GM18526 (cell line): ENCODE results near the gene CCL8.

Experiments used
- POLR2A ChIP-seq: IDR thresholded peaks from 3 replicates; pipeline ENCODE4 v1.6.1; 2011; ENCODE audit not compliant: insufficient read length; ENCODE audit errors: extremely low read depth

The CCL8 gene

DNA sequence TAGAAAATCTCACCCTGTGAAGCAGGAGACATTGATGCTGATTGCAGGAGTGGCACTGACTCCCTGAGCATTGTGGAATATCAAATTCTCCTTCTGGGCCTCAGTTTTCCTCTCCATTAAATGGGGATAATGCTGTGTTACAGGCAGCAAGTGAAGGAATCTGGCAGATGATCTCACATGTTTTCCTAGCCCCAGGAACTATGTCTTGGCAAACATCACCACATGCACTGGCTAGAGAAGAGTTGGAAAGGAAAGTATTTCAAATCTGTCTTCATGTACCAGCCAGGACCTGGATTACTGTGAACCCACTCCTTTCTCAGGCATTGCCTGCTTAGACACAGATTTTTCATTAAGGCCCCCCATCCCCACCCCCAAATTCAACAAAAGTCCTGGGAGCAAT, 13.6 kb upstream of the CCL8 start:
- no peak for TF ChIP-seq POLR2A

DNA sequence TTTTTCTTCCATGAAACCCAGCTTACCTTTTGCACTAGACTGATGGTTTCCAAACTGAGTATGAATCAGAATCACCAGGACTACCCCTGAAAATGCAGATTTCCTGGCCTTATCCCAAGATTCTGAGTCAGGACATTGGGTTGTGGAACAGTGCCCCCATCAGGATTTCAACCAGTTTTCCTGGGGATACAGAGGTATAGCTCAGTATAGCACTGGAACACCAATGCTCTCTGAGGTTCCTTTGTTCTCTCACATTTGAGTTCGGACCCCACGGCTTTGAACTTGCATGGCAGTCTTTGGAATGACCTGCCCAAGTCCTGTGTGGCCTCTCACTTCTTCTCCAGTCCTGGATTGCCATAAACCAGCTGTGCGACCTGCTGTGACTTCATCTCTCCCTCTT, 12.8 kb upstream of the CCL8 start:
- no peak for TF ChIP-seq POLR2A

DNA sequence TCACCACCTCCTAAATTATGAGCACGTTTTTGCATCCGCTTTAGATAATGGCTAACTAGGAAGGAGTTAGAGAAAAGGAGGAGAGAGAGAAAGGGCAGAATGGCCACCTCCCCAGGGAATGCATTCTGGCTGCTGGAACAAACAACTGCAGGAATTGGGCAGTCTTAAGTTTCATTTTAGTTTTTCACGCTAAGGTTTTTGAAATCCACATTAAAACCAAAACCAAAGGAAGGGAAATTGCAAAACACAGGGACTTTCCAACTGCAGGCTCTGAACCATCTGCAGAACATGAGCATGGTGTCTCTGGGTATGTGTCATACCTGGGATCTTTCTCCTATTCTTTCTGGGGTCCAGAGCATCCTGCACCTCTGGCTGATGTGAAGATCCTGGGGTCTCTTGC, 12.1 kb upstream of the CCL8 start:
- TF ChIP-seq POLR2A = no peak

DNA sequence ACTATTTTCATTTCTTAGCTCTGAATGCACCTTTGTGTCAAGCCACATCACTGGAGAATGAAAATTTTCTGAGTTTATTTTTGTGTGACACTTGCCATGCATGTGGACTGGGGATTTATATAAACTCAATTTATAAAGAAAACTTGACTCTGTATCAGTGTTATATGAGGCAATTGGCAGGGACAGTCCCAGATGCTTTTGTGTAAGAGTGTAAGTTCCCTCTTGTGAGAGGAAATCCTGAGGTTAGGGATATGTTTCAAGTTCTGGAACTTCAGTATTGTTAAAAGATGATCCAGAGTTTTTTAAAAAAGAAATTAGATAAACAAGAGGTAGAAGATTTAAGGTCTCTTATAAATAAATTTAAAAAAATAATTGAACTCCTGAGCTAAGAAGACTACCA, 10.9 kb upstream of the CCL8 start:
- no peak for TF ChIP-seq POLR2A

DNA sequence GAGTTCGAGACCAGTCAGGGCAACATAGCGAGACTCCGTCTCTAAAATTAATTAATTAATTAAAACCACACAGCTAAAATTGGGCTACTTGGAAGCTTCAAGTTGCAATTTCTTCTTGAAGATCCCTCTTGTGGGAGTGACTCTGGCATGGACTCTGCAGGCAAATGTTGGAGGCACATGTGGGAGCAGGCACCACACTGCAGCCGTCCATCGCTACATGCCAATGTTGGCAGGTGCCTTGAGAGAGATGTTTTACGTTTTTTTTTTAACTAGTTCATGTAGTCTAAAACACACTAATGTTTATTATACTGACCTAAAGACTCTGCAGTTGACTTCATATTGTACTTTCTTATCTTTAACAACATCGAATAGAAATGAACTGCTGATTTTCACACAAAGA, 7.9 kb upstream of the CCL8 start:
- no peak for TF ChIP-seq POLR2A

DNA sequence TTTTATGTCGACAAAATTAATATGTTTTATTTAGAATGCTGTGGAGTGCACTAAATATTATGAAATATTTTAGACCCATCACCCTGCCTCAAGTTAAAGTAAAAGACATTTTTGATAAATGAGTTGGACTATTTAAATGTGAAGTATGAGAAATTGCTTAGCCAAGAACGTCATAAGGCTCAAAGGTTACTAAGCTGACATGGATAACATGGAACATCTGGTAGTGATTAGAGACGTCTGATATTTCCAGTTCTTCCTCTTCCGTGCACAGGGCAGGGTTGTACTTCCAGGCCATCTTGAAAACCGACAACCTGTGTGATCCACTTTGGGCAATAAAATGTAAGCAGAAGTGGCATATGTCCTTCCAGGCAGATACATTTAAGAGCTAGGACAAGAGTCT, 7.2 kb upstream of the CCL8 start:
- no peak for TF ChIP-seq POLR2A

DNA sequence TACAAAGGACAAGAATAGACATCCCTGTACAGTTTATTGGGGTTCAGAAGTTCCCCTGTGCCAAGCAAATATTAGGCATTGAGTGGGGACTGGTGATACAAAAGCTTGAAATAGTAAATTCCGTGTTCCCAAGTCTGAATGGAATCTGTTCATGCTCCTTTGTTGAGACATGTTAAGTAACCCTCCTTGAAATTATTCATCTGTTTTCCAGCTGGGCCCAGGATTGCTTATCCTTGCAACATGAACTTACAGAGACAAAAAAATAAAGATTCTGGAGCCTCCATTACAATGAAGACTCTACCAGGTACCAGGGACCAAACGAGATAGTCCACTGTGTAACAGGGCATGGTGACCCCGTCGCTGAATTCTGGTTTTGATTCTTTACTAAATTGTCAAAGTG, 6.1 kb upstream of the CCL8 start:
- no peak for TF ChIP-seq POLR2A

DNA sequence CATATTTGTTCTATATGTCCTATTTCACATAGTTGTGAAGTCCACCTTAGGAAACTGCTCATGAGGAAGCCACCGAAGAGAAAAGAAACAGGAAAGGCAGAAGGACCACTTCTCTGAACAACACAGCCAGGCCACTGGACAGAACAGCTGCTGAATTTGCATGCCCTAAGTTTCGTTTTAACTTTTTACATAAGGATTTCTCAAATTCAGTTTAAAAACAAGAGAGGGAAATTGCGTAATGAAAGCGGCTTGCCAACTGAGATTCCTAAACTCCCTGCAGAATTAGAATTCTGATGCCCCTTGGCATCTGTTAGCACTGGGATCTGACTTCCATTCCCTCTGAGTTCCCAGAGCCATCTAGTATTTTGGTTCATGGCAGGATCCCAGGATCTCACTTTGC, 5.0 kb upstream of the CCL8 start:
- TF ChIP-seq POLR2A = no peak

DNA sequence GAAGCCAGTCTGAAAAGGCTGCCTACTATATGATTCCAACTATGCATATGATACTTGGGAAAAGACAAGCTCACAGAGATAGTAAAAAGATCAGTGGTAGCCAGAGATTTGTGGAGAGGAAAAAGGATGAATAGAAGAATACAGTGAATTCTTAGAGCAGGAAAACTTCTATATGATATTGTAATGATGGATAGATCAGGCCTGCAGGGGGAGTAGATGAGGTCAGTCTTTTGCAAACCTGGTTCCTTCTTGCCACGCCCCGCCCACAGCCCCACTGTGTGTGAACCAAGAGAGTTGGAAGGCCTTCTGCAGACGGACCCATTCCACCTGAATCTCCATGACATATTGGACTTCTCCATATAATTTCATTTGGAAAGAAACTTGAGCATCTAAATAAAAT, 761 bp upstream of the CCL8 start:
- no peak for TF ChIP-seq POLR2A

DNA sequence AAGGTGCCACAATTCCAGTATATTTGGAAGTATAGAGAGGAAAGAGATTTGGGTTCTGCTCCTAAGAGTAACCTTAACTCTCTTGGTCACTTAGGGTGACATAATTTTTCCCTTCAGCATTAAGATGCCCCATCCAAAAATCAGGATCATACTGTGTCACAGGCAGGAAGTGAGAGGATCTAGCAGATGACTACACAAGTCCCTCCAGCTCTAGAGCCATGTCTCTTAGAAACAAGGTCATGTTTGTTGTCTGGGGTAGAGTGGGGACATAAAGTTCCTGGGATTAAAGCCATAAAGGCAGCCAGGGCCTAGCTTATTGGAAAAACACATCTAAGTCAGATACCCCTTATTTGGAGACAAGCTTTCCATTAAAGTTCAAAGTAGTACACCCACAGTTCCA, 2.7 kb downstream of the CCL8 start:
- no peak for TF ChIP-seq POLR2A

DNA sequence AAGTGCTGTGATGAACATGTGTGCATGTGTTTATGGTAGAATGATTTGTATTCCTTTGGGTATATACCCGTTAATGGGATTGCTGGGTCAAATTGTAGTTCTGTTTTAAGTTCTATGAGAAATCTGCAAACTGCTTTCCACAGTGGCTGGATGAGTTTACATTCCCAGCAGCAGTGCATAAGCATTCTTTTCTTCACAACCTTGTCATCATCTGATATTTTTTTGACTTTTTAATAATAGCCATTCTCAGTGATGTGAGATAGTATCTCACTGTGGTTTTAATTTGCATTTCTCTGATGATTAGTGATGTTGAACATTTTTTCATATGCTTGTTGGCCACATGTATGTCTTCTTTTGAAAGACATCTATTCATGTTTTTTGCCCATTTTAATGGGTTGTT, 18.5 kb downstream of the CCL8 start:
- TF ChIP-seq POLR2A = no peak

DNA sequence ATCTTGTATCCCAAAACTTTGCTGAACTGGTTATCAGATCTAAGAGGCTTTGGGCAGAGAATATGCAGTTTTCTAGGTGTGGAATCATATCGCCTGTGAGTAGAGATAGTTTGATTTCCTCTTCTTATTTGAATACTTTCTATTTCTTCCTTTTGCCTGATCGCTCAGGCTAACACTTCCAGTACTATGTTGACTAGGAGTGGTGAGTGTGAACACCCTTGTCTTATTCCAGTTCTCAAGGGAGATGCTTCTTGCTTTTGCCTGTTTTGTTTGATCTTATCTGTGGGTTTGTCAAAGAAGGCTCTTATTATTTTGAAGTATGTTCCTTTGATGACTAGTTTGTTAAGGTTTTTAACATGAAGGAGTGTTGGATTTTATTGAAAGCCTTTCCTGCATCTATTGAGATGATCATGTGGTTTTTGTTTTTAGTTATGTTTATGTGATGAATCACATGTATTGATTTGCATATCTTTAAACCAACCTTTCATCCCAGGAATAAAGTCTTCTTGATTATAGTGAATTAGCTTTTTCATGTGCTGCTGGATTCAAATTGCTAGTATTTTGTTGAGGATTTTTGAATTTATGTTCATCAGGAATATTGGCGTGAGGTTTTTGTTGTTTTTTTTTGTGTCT, 20.0 kb downstream of the CCL8 start:
- TF ChIP-seq POLR2A = no peak

DNA sequence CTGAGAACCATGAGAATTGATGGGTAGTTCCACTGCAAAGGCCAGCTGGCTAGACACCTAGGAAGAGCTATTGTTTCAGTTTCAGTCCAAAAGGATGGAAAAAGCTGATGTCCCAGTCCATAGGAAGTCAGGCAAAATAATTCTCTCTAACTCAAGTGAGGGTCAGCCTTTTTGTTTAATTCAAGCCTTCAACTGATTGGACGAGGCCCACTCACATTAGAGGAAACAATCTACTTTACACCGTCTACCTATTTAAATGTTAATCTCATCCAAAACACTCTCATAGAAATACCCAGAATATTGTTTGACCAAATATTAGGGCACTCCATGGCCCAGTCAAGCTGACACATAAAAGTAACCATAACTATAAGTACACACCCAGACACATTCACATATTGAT, 22.7 kb downstream of the CCL8 start:
- no peak for TF ChIP-seq POLR2A

DNA sequence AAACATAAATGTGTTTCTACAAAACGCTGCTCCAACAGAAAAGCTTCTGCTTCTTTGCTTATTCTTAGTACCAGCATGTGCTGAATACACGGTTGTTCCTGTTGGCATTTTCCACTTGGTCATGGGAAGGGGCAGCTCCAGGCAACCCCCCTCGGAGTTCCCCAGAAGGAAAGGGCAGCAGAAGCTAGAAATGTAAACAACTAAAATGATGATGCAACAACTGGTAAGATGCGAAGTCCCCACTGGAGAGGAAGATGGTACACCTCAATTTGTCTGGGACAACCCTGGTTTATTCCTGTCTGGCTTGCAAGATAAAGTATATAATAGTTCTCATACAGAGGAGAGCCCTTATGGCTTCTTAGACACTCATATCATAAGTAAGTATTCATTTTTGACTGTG, 27.8 kb downstream of the CCL8 start:
- TF ChIP-seq POLR2A = no peak

DNA sequence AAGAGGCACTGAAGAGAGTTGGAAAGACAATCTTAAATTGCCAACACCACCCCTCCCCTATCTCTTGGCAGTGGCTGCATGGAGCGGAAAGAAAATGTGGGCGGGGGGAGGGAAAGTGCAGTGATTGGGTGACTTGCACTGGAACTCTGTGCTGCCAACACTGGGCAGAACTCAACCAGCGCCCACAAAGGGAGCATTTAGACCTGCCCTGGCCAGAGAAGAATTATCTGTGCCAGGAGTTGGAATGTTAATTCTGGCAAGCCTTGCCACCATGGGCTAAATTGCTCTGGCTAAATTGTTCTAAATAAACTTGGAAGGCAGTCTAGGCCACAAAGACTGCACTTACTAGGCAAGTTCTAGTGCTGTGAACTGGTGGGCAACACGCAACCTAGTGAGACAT, 30.5 kb downstream of the CCL8 start:
- TF ChIP-seq POLR2A = no peak

DNA sequence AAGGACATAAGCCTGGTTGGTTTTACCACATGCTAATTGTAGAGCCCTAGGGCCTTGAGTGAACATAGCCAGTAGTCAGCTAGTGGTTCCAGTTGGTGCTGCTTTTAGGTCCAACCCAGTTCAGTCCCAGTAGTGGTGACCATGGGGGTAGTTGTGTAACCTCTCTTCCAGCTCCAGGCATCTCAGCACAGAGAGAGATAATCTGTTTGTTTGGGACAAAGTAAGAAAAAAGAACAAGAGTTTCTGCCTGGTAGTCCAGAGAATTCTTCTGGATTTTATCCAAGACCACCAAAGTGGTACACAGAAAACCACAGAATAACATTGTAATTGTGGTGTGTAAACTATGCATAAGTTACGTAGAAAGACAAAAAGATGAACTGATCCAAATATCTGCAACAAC, 31.9 kb downstream of the CCL8 start:
- TF ChIP-seq POLR2A = no peak

DNA sequence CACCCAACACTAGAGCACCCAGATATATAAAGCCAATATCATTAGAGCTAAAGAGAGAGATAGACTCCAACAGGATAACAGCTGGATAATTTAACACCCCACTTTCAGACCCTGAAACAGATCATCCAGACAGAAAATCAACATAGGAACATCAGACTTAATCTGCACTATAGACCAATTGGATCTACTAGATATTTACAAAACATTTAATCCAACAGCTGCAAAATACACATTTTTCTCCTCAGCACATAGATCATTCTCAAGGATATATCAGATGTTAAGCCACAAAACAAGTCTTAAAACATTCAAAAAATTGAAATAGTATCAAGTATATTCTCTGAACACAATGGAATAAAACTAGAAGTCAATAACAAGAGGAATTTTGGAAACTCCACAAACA, 33.0 kb downstream of the CCL8 start:
- no peak for TF ChIP-seq POLR2A

DNA sequence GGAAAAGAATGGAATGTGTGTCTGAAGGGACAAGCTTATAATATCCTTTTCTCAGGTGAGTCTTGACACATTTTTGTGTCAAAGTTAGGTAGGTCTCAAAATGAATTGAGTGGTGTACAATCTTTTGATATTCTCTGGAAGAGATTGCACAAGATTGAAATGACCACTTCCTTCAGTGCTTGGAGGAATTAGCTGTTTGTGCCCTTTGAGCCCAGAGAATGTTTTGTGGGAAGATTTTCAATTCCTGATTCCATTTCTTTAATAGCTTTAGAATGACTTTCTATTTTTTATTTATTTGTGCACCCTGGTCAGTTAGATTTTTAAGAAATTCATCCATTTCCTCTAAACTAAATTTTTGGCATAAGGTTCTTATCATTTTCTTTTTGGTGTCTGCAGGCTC, 35.4 kb downstream of the CCL8 start:
- TF ChIP-seq POLR2A = no peak
